Gastrocnemius medialis (tissue), 4 donors: ENCODE results near the gene BRSK1. TPM values are rescaled to one million over a fixed set of nuclear protein-coding genes. Genes with fewer than 3 reads are reported as not detected.

Experiments used
- ATAC-seq, 2 donors: fragments of 150-250 bp; one replicate each; pipeline ENCODE4 v1.9.1; 2016
- DNase-seq, 2 donors: peaks; one replicate each; pipeline ENCODE4 v3.0.0-alpha.2; 2019
- H3K27ac ChIP-seq, 4 donors: fragments of 200-600 bp; sonication (generic); 1 replicate in 1 of 4; 2 replicates in 3 of 4; pipeline ENCODE4 v1.5.1; 2016 to 2018; ENCODE audit warnings: mild to moderate bottlenecking in 2 of 4, moderate library complexity in 1 of 4
- H3K27me3 ChIP-seq, 3 donors: fragments of 200-600 bp; sonication (generic) in 2 of 3; 1 replicate in 1 of 3; 2 replicates in 2 of 3; pipeline versions ENCODE4 v1.5.1 to v1.6.0; 2016 to 2019; ENCODE audit warnings: mild to moderate bottlenecking in 1 of 3, moderate library complexity in 1 of 3
- H3K36me3 ChIP-seq, 2 donors: fragments of 200-600 bp; sonication (generic) in 1 of 2; one replicate each; pipeline ENCODE4 v1.5.1; 2017 to 2018
- H3K4me1 ChIP-seq, 2 donors: fragments of 200-600 bp; sonication (generic) in 1 of 2; one replicate each; pipeline ENCODE4 v1.5.1; 2016 to 2017; ENCODE audit warnings: mild to moderate bottlenecking in 2 of 2
- H3K4me3 ChIP-seq, 4 donors: fragments of 200-600 bp; sonication (generic) in 3 of 4; 1 replicate in 1 of 4; 2 replicates in 3 of 4; pipeline ENCODE4 v1.5.1; 2016 to 2019; ENCODE audit warnings: mild to moderate bottlenecking in 2 of 4
- H3K9me3 ChIP-seq, 3 donors: fragments of 200-600 bp; sonication (generic) in 2 of 3; 1 replicate in 1 of 3; 2 replicates in 2 of 3; pipeline ENCODE4 v1.5.1; 2016 to 2019
- CTCF ChIP-seq, 5 experiments: fragments of 450-650 bp in 3 of 5; fragments of 200-600 bp in 2 of 5; sonication (generic) in 2 of 5; IDR thresholded peaks in 4 of 5; conservative IDR thresholded peaks in 1 of 5; 1 replicate in 4 of 5; 2 replicates in 1 of 5; pipeline ENCODE4 v1.5.1; 2016 to 2019; ENCODE audit warnings: antibody characterized with exemption in 5 of 5, mild to moderate bottlenecking in 3 of 5, moderate library complexity in 3 of 5
- POLR2A ChIP-seq, 2 donors: fragments of 450-650 bp; IDR thresholded peaks; one replicate each; pipeline ENCODE4 v1.6.1; 2017; ENCODE audit warnings: antibody characterized with exemption in 2 of 2, mild to moderate bottlenecking in 2 of 2, moderate library complexity in 2 of 2
- in situ Hi-C, 4 donors: fragments of 200-750 bp; cut with MboI; loops; one replicate each; pipeline versions ENCODE4 v1.15.0 to v1.8.0; 2017; ENCODE audit warnings: low sequenced_read_pairs in 4 of 4
- intact Hi-C: fragments of 100-400 bp; cut with DNase I; formaldehyde crosslinking; loops from one replicate; pipeline ENCODE4 v1.15.1; 2023; ENCODE audit warnings: low total_unique reads
- total RNA-seq, 4 donors: library from RNA; depleted of rRNA; stranded (reverse); fragments of >200 nt; gene quantifications; one replicate each; pipeline versions ENCODE4 v1.1.0 to v1.2.3, GENCODE V29; 2016

BRSK1 gene
- total RNA-seq, 4 donors from 2014 or later = not detected

- in situ Hi-C loops (no loop called here), intact Hi-C loops (no loop called here)
- no peak for TF ChIP-seq CTCF (IDR thresholded peaks at IDR 0.05 in 4 of 5, conservative IDR thresholded peaks at IDR 0.05 in 1 of 5)
- no peak for TF ChIP-seq POLR2A (IDR thresholded peaks at IDR 0.05)
- Histone ChIP-seq H3K4me3 (no peak overlapping the region), H3K4me1 (peaks cover 0 to 4% of the 10 kb centered on the region in 2 donors), H3K9me3 (no peaks in the 10 kb centered on the region), H3K27me3 (no peaks in the 10 kb centered on the region), H3K36me3 (no peaks in the 10 kb centered on the region), H3K27ac (no peak overlapping the region)
- DNase-seq = no peak
- ATAC-seq = no peak
Measured at GRCh38 chr19:55304980-55305379, 21.2 kb downstream of the BRSK1 start.

DNA sequence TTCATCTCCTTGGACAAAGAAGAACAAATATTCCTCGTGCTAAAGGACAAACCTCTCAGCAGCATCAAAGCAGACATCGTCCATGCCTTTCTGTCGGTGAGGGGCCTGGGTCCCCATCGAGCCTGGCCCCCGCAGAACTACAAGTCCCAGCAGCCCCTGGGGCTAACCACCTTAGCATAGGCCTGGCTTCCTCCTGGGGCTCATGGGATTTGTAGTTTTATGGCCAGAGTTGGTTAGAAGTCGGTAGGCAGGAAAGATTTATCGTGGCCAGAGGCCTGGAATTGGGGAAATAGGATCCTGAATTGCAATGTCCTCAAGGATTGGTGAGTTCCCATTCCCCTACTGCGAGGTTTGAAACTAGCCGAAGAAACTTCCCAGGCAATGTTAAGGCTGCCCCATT is 21.7 kb downstream of the BRSK1 start:
- no peak overlapping the region for H3K27ac ChIP-seq
- TF ChIP-seq CTCF (IDR thresholded peaks at IDR 0.05 in 4 of 5, conservative IDR thresholded peaks at IDR 0.05 in 1 of 5) (no peak), POLR2A (IDR thresholded peaks at IDR 0.05) (no peak)
- ATAC-seq (peak; percentile 62 to 70), DNase-seq (peak; percentile 24 to 38)
- H3K27me3 ChIP-seq = no peaks in the 10 kb centered on the region
- intact Hi-C loops (no loop called here), in situ Hi-C loops (no loop called here)
- H3K4me3 ChIP-seq = no peak overlapping the region
- H3K36me3 ChIP-seq = no peaks in the 10 kb centered on the region
- peaks cover 0 to 4% of the 10 kb centered on the region in 2 donors for H3K4me1 ChIP-seq
- no peaks in the 10 kb centered on the region for H3K9me3 ChIP-seq

- Histone ChIP-seq H3K9me3 (no peaks in the 10 kb centered on the region), H3K4me3 (no peak overlapping the region), H3K36me3 (no peaks in the 10 kb centered on the region), H3K27ac (no peak overlapping the region), H3K27me3 (no peaks in the 10 kb centered on the region), H3K4me1 (peaks cover 0 to 4% of the 10 kb centered on the region in 2 donors)
- no peak for DNase-seq
- intact Hi-C loops (no loop called here), in situ Hi-C loops (no loop called here)
- TF ChIP-seq POLR2A (IDR thresholded peaks at IDR 0.05) (no peak), CTCF (IDR thresholded peaks at IDR 0.05 in 4 of 5, conservative IDR thresholded peaks at IDR 0.05 in 1 of 5) (no peak)
- ATAC-seq = no peak
Measured at GRCh38 chr19:55305983-55306562, 22.3 kb downstream of the BRSK1 start.

- no peaks in the 10 kb centered on the region for H3K9me3 ChIP-seq
- ATAC-seq (no peak), DNase-seq (no peak)
- no peak overlapping the region for H3K27ac ChIP-seq
- no peaks in the 10 kb centered on the region for H3K27me3 ChIP-seq
- in situ Hi-C loops (no loop called here), intact Hi-C loops (no loop called here)
- H3K4me1 ChIP-seq = no peaks in the 10 kb centered on the region
- no peaks in the 10 kb centered on the region for H3K36me3 ChIP-seq
- TF ChIP-seq POLR2A (IDR thresholded peaks at IDR 0.05) (no peak), CTCF (IDR thresholded peaks at IDR 0.05 in 4 of 5, conservative IDR thresholded peaks at IDR 0.05 in 1 of 5) (no peak)
- H3K4me3 ChIP-seq = no peak overlapping the region
Measured at GRCh38 chr19:55306712-55307111, 22.9 kb downstream of the BRSK1 start.

- intact Hi-C loops (no loop called here), in situ Hi-C loops (no loop called here)
- DNase-seq (no peak), ATAC-seq (no peak)
- TF ChIP-seq CTCF (IDR thresholded peaks at IDR 0.05 in 4 of 5, conservative IDR thresholded peaks at IDR 0.05 in 1 of 5) (no peak), POLR2A (IDR thresholded peaks at IDR 0.05) (no peak)
- no peaks in the 10 kb centered on the region for H3K36me3 ChIP-seq
- H3K27me3 ChIP-seq = no peaks in the 10 kb centered on the region
- no peak overlapping the region for H3K4me3 ChIP-seq
- H3K4me1 ChIP-seq = no peaks in the 10 kb centered on the region
- H3K27ac ChIP-seq = no peak overlapping the region
- no peaks in the 10 kb centered on the region for H3K9me3 ChIP-seq
Measured at GRCh38 chr19:55308281-55308680, 24.5 kb downstream of the BRSK1 start.
